SK-N-MC (cell line): Measurements from ENCODE around the gene PGGHG.

ENCODE experiments used
- EZH2 ChIP-seq: fragments of 200-600 bp; sonication (generic); IDR thresholded peaks from one replicate; pipeline ENCODE4 v1.6.1; 2017; ENCODE audit warnings: antibody characterized with exemption
- POLR2AphosphoS5 ChIP-seq: IDR thresholded peaks from 2 replicates; pipeline ENCODE4 v1.6.1; 2012; ENCODE audit warnings: mild to moderate bottlenecking, low read depth, low read length, borderline replicate concordance

GRCh38 chr11:251550-251949 is 37.4 kb upstream of the PGGHG start:
- no peak for TF ChIP-seq EZH2
- TF ChIP-seq POLR2AphosphoS5: no peak
